GM10847 (cell line): Measurements from ENCODE around the gene CEP112.

Experiments used
- POLR2A ChIP-seq: IDR thresholded peaks from 2 replicates; pipeline ENCODE4 v1.6.1; 2011; ENCODE audit not compliant: insufficient read length; ENCODE audit errors: extremely low read depth

The CEP112 gene

DNA sequence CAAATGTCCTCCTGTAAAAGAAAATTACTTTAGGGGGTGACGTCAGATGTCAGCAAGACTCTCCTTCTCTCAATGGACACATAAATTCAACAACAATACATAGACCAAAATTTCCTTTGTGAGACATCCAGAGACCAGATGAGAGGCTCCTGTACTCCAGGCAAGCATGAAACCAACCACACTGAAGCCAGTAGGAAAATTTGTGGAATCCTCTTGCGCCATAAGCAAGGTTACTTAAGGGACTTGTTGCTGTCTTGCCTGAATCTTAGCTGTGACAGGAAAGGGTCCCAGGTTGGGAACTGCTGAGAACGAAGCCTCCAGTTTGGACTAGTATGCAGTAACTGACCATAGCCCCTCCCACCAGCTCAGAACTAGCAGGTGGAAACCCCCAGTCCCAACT lies 56.0 kb downstream of the CEP112 start:
- no peak for TF ChIP-seq POLR2A

DNA sequence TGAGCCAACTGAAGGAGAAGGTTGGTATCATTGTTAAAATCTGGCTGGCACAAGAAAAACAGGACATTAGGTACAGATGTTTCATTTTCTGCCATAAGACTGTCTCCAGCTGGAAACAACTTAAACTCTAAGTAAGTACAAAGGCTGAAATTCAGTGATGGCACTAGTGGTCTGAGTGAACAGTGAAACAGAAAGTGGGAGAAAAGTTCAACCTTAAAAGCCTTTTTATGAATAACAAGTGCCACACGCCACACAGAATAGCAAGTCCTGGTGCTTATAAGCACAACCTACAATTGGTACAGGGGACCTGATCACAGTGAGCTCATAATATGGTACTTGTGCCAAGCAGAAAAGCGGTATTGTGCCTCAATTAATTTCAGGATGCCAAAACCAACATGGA lies 56.7 kb downstream of the CEP112 start:
- no peak for TF ChIP-seq POLR2A

DNA sequence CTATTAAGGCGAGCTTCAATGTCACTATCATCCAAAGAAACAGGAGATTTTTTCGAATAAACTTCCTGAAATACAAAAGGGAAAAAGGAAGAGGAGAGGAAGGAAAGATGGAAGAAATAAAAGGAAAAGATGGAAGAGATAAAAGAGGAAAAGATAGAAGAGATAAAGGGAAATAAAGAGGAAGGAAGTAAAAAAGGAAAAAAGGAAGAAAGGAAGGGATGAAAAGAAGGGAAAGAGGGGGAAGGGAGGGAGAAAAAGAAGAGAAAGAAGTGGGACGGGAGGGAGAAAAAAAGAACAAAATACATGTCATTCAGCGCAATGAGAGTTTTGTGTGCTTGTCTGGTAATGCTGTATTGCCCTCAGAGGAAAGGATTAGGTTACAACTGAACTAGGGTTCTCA lies 62.2 kb downstream of the CEP112 start:
- TF ChIP-seq POLR2A, result no peak

DNA sequence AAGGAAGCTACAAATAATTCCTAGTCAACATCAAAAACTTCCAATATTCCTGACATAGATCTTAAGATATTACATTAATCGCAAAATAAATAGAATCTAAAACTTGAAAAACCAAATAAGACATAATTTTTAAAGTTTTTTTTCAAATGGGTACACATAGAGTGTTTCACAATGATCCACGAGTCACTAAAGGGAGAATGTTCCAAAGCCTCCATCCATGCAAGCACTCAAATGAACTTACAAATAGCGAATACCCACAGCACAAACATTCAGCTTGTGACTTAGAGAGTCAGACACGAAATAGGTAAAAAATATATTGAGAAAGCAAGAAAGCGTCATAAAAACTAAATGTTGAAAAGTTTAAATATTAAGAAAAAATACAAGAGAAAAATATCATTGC lies 65.7 kb downstream of the CEP112 start:
- TF ChIP-seq POLR2A, result no peak

DNA sequence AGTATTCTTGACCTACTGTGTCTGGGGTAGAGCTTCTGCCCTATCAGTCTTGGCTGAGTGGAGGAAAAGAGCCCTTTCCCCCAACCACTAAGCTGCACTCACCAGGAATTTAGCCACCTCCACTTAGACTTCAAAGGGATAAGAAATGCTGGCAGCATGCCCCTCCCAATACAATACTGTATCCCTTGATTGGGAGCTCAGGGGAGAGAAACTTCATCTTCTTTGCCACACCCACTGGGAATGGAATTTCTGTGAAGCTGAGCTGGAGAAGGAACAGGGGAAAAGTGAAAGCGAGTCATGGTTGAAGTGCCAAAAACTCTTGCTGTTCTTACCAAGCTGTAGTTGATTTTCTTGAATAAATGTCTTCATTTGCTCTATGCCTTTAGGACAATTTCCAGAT lies 68.8 kb downstream of the CEP112 start:
- TF ChIP-seq POLR2A, result no peak

DNA sequence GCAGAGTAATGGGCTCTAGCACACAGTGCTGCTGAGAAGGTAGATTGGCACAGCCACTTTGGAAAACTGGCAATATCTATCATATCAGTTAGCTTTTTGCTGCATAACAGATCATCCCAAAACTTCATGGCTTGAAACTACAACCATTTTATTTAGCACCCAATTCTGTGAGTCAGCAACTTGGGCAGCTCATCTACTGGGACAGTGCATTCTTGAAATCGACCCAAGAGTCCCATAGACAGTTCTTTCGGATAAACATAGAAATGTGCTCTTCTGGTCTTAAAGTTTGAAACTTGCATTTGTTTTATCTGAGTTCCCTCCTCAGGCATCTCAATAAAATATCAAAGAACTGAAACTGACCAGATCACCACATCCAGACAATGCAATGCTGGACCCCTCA lies 76.7 kb downstream of the CEP112 start:
- TF ChIP-seq POLR2A, result no peak

DNA sequence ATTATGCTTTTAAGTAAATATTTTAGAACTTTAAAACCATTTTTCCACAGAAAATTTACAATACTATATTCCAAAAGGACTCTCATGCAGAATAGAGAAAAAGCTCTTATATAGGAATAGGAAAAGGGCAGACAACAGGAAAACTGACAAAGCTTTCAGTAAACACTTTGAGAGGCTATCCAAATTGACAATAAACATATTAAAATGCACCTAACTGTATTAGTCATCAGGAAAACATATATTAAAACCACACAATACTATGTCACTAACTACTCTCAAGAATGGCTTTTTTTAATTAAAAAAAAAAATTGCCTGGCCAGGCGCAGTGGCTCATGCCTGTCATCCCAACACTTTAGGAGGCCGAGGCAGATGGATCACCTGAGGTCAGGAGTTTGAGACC lies 77.3 kb downstream of the CEP112 start:
- no peak for TF ChIP-seq POLR2A

DNA sequence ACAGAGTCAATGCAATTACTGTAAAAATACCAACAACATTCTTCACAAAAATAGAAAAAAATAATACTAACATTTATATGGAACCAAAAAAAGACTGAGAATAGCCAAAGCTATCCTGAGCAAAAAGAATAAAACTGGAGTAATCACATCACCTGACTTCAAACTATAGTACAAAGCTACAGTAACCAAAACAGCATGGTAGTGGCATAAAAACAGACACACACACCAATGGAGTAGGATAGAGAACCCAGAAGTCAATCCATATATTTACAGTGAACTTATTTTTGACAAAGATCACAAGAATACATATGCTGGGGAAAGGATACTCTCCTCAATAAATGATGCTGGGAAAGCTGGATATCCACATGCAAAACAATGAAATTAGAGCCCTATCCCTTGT lies 84.2 kb downstream of the CEP112 start:
- no peak for TF ChIP-seq POLR2A

DNA sequence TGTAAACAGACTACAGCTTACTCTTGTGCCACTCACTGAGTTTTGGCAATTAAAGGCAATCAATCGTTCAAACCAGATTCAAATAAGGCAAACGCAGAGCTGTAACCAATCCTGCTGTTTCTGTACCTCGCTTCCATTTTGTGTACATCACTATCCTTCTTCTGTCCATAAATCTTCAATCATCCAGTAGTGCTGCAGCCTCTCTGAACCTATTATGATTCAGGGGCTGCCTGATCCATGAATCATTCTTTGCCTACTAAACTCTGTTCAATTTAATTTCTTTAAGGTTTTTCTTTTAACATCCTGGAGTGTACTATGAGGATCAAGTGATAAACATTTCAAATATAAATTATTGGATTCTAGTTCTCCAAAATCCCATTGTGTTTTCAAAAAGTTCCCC lies 93.9 kb downstream of the CEP112 start:
- TF ChIP-seq POLR2A, result no peak

DNA sequence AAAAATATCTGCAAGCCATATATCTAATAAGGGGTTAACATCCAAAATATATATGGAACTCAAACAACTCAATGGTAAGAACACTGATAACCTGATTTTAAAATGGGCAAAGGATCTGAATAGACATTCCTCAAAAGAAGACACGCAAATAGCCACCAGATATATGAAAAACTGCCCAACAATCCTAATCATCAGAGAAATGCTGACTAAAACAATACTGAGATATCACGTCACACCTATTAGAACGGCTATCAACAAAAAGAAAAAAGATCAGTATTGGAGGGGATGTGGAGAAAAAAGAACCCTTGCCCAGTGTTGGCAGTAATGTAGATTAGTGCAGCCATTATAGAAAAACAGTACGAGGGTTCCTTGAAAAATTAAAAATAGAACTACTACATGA lies 97.2 kb downstream of the CEP112 start:
- TF ChIP-seq POLR2A, result no peak

DNA sequence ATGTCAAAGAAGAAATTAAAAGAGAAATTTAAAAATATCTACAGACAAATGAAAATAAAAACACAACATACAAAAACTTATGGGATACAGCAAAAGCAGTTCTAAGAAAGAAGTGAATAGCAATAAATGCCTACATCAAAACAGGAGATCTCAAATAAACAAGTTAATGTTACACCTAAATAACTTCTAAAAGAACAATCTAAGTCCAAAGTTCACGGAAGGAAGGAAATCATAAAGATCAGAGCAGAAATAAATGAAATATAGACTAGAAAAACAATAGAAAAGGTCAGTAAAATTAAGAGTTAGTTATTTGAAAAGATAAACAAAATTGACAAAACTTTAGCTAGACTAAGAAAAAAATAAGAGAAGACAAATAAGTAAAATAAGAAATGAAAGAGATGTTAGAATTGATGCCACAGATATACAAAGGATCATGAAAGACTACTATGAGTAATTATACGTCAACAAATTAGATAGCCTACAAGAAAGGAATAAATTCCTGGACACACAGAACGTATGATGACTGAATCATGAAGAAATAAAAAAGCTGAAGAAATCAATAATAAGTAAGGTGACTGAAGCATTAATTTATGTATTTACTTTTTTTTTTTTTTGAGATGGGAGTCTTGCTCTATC lies 100.4 kb downstream of the CEP112 start:
- no peak for TF ChIP-seq POLR2A

DNA sequence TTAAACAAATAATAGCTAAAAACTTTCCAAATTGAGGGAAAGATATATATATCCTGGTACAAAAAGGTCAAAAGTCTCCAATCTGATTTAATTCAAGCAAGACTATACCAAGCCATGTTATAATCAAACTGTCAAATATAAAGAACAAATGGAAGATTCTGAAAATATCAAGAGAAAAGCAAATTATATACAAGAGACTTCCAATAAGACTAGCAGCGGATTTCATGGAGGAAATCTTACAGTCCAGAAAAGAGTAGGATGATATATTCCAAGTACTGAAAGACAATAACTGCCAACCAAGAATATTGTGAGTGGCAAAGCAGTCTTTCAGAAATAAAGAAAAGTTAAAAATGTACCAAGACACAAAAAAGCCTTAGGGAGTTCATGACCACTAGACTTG lies 102.2 kb downstream of the CEP112 start:
- TF ChIP-seq POLR2A, result no peak

DNA sequence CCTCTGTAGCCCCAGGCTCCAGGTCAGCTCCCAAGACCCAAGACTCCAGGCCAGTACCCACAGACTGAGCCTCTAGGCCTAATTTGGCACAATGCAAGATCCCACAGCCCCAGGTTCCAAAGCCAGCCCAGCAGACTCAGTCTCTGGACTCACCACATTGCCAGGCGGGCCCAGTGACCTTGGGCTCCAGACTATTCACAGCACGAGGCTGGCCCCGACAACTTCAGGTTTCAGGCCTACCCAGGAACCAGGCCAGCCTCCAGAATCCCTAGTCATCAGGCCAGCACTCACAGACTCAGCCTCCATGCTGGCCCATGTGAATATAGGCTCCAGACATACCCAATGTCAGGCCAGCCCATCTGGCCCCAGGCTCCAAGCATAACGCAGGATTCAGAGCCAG lies 103.8 kb downstream of the CEP112 start:
- no peak for TF ChIP-seq POLR2A

DNA sequence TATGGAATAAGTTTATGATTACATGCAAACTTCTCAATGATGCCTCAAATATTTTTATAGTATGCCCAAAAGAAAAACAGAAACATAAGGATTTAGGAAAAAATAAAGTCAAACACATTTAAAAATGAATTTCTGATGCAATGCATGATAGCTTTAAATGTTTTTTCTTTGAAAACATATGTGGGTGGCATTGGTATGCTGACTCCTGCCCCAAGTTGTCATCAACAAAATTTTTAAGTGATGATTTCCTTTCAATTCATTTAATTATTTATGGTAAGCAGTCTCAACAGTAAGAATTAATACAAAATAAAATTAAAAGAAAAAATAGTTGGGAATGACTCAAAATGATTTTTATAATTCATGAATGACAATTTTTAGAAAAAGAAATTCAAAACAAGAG lies 104.9 kb downstream of the CEP112 start:
- TF ChIP-seq POLR2A, result no peak

DNA sequence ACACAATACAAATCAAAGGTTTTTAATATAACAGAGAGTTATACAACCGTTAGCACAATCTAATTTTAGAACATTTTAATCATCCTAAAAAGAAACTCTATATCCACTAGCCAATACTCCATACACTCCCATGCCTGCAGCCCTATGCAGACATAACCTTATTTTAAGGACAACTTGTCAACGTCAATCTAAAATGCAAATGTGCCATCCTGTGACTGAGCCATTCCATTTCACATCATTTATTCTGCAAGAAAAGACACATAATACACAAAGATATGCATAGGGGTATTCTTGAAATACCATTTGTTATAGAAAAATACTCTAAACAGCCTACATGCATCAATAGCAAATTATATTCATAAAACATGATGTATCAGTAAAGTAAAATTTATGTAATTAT lies 106.7 kb downstream of the CEP112 start:
- no peak for TF ChIP-seq POLR2A

DNA sequence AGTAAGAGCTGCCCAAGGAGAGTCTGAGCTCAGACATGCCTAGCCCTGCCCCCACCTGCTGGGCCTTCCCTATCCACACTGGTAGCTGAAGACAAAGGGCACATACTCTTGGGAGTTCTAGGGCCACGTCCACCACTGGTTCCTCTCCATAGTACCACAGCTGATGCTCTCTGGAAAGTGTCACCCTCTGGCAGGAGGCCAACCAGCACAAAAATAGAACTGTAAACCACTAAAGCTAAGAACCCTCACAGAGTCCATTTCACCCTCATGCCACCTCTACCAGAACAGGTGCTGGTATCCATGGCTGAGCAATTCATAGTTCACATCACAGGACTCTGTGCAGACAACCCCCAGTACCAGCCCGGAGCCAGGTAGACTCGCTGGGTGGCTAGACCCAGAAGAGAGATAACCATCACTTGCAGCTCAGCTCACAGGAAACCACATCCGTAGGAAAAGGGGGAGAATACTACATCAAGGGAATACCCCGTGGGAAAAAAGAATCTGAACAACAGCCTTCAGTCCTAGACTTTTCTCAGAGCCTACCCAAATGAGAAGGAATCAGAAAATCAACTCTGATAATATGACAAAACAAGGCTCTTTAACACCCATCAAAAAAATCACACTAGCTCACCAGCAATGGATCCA lies 115.3 kb downstream of the CEP112 start:
- TF ChIP-seq POLR2A, result no peak

DNA sequence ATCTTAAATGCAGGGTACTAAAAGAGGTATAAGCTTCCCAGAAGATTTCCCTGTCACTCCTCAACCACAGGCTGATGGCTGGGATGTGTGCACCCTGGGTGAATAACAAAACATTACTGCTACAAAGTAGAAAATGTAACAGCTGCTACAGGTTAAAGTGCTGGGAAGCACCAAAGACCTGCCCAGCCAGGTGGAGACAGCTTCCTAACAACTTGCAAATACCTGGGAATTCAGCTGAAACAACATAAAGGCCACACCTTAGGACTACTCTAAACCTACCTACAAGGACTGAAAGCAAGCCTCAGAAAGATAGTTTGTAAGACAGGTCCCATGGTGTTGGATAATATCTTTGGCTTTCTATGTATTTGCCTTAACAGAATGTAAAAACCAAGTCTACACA lies 118.5 kb downstream of the CEP112 start:
- no peak for TF ChIP-seq POLR2A
